ENCODE data around the gene FAT1.

FAT1 gene

GRCh38 chr4:186749611-186750281 is 26.1 kb upstream of the FAT1 start:
- DNase-seq (ENCODE audit: low read depth): no peak

DNA sequence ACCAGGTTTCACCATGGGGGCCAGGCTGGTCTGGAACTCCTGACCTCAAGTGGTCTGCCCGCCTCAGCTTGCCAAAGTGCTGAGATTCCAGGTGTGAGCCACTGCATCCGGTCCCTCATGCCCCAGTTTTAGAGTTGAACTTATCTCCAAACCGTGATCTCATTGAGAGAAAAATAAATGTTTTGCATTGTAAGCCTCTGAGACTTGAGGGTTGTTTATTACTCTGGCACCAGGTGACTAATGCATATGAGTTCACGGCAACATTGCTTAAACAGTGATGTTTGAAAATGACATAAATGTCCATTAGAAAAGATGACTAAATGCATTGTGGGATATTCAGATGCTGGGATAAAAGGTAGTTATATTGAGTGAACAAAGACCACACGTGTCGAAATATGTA is 22.9 kb upstream of the FAT1 start:
- DNase-seq (ENCODE audit: low read depth): no peak

- no peak for DNase-seq (ENCODE audit: low read depth)
Measured at GRCh38 chr4:186743261-186743660, 19.6 kb upstream of the FAT1 start.

DNA sequence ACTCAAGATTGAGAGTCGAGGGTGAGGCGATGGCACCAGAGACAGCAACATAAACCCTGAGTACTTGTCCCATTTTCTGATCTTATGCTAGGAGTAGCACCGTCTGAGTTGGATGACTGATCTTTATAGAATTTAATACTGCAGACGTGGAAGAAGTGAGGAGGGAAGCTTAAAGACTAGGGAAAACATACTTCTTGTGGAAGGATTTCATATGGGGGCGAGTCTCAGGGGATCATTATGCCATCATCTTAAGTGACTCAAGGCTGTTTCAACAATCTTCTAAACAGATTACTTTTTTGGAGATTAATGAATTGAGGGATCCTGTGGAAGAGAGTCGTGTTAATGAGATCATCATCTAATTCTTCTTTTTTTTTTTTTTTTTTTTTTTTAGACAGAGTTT is 17.2 kb upstream of the FAT1 start:
- DNase-seq (ENCODE audit: low read depth): no peak

DNA sequence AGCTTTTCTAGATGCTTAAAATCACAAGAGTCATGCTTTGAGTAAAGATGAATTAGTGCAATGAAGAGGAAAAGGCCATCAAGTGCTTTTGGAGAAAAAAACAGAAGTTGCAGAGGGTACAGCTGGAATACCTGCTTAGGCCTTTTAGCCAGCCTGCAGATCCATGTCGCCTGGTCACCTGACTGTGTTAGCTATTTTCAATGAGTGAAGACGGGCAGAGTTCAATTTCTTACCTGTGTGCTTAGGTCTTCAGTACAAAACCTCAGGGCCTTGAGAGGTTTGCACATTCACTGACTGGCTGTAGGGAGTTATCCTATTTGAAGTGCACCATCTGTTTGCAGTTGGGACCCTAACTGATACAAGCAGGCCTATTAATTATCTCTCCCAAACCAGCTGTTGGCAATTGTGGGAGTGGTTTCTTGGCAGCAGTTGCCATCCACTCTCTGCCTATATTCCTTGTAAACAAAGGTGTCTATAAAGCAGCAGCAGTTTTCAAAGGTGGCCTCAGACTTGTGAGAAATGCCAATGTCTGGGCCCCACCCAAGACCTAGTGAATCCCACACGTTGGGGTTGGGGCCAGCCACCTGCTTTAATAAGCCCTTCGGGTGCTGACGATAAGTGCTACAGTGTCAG is 16.3 kb upstream of the FAT1 start:
- DNase-seq (ENCODE audit: low read depth): no peak

DNA sequence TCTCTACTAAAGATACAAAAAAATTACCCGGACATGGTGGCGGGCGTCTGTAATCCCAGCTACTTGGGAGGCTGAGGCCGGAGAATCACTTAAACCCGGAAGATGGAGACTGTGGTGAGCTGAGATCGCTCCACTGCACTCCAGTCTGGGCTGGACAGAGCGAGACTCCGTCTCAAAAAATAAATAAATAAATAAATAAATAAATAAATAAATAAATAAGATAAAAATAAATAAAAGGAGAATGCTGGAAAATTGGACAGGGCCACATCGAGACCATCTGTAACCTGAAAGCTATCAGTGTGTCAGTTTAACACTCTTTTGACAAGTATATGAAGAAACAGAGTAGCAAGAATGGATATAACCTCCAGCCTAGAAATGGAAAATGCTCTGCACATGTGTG is 15.7 kb upstream of the FAT1 start:
- DNase-seq (ENCODE audit: low read depth): no peak

GRCh38 chr4:186738421-186738820 is 14.8 kb upstream of the FAT1 start:
- no peak for DNase-seq (ENCODE audit: low read depth)

- no peak for DNase-seq (ENCODE audit: low read depth)
Measured at GRCh38 chr4:186737427-186737826, 13.8 kb upstream of the FAT1 start.

DNA sequence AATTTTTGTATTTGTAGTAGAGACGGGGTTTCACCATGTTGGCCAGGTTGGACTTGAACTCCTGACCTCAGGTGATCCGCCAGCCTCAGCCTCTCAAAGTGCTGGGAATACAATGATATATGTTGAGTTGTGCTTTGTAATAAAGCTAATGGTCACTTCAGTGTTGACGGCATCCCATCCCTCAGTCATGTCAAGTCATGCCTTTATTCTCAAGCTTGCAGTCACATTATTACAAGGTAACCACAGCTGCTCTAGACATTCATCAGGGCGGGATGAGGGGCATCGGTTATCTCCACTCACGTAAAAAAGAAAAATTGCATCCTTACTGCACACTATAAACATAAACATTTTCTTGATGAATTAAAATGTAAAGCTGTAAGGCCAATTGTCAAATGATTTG is 12.8 kb upstream of the FAT1 start:
- DNase-seq (ENCODE audit: low read depth): no peak

DNA sequence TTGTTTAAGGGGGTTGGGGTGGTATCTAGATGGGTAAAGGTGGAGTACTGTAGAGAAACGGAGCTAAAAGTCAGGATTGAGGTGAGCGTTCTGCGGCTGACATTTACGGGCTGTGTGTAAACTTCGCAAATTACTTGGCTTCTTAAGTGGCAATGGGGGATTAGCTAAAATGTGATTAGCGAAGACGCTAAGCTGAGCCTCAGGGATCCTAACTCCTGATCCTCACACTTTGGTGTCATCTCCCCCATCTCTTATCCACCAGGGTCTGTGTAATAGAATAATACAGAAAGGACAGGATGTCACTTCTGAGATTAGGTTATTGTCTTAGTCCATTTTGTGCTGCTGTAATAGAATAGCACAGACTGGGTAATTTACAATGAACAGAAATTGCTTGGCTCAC is 10.6 kb upstream of the FAT1 start:
- no peak for DNase-seq (ENCODE audit: low read depth)

- DNase-seq (ENCODE audit: low read depth): no peak
Measured at GRCh38 chr4:186733778-186734177, 10.1 kb upstream of the FAT1 start.

- no peak for DNase-seq (ENCODE audit: low read depth)
Measured at GRCh38 chr4:186730621-186731020, 7.0 kb upstream of the FAT1 start.

DNA sequence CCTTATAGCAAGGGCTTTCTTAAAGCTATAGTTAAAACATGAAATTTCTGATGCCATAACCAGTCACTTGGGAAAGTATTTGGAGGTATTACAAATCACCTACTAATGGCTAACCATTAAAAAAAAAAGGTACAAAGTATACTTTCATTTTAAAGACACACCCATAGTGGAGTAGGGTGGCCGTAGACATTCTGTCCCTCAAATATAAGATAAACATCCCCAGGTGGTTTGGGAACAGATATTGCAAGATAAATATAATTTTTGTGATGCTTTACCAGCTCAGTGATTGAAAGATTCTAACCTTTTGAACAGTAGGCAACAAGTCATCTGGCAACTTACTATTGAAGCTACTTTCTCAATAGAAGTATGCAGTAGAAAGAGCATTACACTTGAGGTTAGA is 6.2 kb upstream of the FAT1 start:
- no peak for DNase-seq (ENCODE audit: low read depth)

GRCh38 chr4:186728631-186729271 is 5.1 kb upstream of the FAT1 start:
- no peak for DNase-seq (ENCODE audit: low read depth)

DNA sequence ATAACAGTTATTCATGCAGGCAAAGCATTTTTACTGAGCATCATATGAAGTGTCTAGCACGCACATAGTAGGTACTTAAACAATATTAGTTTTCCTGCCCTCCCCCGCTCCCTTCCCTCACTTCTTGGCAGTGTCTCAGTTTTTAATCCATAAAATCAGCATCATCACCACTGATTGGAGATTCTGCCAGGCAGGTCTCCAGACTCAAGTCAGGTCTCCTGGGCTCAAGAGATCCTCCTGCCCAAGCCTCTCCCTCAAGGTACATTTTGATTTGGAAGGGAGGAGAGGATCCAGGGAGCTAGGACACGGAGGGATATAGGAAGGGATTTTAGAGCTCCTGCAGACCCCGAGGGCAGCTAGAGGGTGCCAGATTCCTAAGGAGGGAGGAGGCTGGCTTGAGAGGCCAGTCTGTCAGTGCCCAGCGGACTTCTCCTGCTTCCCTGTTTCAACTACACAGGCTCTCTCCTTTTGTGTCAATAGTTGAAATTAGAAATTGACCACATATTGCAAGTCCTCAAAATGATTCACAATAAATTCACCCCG is 4.4 kb upstream of the FAT1 start:
- DNase-seq (ENCODE audit: low read depth): no peak

DNA sequence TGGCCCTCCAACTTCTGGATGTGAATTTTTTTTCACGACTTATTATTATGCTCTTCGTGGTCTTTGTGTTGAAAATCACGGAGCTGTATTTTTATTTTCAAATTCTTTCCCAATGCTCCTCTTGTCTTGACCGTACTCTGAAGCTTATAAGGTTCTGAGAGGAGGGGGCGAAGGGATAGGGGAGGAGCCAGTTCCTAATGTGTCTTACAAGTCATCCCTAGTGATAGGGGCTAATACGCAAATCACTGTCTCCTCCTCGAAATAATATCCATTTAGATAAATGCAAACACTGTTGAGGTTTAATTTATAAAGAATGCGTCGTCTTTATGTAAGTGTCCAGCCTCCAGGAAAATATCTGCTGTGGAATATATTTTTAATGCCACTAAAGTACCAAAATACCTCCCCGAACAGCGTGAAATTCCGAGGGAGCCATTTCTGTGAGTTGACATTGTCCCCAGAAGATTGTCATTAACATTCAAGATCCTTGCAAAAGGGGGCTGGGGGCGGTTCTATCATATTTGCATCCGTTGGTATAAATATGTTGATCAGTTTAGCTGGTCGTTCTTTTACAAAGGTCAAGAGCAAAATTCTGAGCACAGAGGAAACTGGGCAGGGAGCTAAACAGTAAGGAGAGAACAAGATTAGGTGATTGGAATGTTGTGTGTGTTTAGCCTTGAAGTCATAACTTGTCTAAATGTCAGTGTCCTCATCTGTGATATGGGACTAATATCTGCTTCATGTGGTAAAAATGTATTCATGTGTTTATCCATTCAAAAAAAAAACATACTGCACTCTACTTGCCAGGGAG is 3.7 kb upstream of the FAT1 start:
- DNase-seq (ENCODE audit: low read depth): no peak

DNA sequence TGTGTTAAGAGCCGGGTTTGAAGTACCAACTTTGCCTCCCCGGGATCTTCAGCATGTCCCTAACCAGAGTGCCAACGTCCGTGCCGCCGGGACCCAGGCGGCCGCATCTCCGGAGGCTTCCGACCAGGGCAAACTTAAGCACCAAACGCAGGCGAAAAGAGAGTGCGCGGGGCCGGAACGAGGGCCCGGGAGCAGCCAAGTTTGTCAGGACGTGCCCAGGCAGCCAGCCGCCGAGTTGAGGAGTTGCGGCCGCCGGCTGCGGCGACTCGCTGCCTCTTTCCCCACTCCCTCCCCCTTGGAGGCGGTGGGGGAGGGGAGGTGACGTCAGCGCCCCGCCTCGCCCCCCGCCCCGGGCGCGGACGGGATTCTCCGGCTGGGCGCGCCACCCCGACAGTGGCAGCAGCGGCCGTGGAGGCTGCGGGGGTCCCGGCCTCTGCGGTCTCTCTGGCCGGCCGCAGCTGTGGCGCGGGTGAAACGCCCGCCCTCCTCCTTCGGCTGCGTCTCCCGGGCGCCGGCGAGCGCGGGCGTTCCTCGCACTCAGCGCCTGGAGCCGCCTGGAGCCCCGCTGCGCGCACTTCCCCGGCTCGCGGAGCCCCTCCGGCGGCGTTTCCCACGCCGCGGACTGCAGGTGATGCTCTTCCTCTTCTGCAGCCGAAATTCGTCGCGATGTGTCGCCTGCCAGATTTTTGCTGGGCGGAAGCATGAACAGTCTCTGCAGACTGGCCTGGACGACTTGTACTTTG is 2.9 kb upstream of the FAT1 start:
- DNase-seq (ENCODE audit: low read depth): no peak

DNA sequence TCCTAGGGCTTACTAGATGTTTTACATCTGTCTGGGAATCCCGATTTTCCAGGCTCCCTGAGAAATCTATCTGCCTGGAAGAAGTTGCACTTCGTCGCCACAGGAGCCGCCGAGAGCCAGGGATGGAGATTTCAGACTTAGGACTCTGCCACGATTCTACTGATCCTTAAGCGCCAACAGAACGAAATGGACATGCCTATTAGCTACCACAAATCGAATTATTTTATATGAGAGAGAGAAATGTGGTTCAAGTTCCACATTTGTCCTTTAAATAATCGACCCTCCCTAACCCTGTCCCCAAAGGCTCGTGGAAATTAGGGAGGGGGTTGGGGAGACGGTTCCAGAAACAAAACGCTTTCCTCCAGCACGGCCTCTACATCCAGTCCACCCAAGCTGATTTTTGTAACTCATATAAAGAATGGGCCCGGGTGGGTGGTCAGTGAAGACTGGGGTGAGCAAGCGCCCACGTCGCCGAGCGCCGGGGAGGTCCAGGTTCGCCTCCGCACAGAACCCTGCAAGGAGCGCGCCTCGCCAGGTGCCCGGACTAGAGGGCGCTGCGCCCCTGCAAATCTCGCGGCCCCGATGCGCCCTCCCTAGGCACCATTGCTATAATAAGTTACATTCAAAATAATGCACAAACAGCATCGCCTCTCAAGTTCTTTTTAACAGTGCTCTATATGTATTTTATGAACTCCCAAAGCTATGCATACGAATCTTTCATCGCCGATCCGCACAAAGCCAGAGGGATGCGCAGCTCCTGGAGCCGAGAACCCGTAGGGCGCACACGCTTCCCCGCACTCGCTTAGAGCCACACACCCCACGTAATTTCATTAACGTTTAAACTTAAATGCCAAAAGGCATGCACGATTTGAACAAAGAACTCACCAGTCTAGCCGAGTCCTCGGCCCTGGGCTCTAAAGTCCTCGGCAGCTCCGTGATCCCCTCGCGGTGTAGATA is 2.1 kb upstream of the FAT1 start:
- DNase-seq (ENCODE audit: low read depth): no peak

DNA sequence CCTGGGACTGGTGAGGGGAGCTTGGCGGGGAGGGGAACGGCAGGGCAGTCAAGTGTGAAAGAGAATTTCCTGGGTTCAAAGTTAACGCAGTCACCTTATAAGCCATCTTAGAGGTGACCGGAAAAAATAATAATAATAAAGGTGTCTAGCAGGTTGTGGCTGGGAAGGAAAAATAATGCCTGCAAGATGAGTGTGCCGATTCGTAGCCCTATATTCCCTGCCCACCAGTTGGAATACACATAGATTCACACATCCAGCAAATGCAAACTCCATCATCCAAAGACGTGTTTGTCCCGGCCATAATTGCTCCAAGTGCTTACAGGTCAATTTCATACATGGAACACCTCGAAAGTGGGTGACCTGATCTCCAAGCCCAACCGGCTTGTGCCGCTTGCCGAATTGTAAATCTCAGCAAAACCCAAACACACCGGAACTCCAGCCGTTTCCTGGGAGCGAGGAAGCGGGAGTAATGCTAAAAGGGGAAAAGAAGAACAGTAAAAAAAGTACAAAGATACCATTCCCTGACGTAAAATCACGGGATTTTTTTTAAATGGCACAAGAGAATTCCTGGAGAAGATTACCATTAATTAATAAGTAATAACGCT is 1.3 kb upstream of the FAT1 start:
- no peak for DNase-seq (ENCODE audit: low read depth)

All from T follicular helper cell (primary cell).